Measurements from ENCODE around the gene FOXP1.

GRCh38 chr3:71136276-71136675 is 447.3 kb downstream of the FOXP1 start:
- no peak for TF ChIP-seq SIN3A (IDR thresholded peaks at IDR 0.05; ENCODE audit: borderline replicate concordance, insufficient read depth, low read length)
- TF ChIP-seq REST (IDR thresholded peaks at IDR 0.05; ENCODE audit: insufficient read depth in 1 of 2, low read depth in 2 of 2, low read length in 2 of 2), result no peak
- TF ChIP-seq TAF1 (IDR thresholded peaks at IDR 0.05; ENCODE audit: borderline replicate concordance, insufficient read depth, low read length), result no peak
- no peak for TF ChIP-seq POLR2AphosphoS5 (IDR thresholded peaks at IDR 0.05; ENCODE audit: low read depth, low read length)
- TF ChIP-seq FOXP2 (optimal IDR thresholded peaks at IDR 0.05; ENCODE audit: borderline replicate concordance, extremely low read depth, extremely low read length, insufficient read depth), result no peak
